Nephron (organoid): ENCODE measurements around the gene EBNA1BP2.
A peak's percentile ranks its signal among the peaks of the same experiment; 100 is the strongest.
"Not testable (repeated sequence)": the region's sequence is repeated elsewhere in the genome, so short reads cannot be mapped to it uniquely, and the experiment has no call there.

ENCODE experiments used
- H3K27ac Mint-ChIP-seq, 3 experiments: 2 replicates each; pipeline ENCODE4 v1.8.0; 2020; ENCODE audit warnings: mixed read lengths in 3 of 3, mild to moderate bottlenecking in 2 of 3, moderate library complexity in 1 of 3
- H3K27me3 Mint-ChIP-seq: 2 replicates; pipeline ENCODE4 v1.8.0; 2021; ENCODE audit warnings: low read depth, mild to moderate bottlenecking, moderate library complexity, mixed read lengths
- H3K36me3 Mint-ChIP-seq: 2 replicates; pipeline ENCODE4 v1.8.0; 2020; ENCODE audit warnings: low read depth, mixed read lengths
- H3K4me1 Mint-ChIP-seq: 2 replicates; pipeline ENCODE4 v1.8.0; 2020; ENCODE audit warnings: mixed read lengths
- H3K4me3 Mint-ChIP-seq, 3 experiments: 2 replicates each; pipeline ENCODE4 v1.8.0; 2020; ENCODE audit warnings: mild to moderate bottlenecking in 3 of 3, mixed read lengths in 3 of 3, moderate library complexity in 2 of 3
- H3K9me3 Mint-ChIP-seq: 2 replicates; pipeline ENCODE4 v1.8.0; 2020; ENCODE audit warnings: mixed read lengths
- TF ChIP-seq, protein P1 (sequence below), 3 experiments: fragments of 200-600 bp; sonication (generic); IDR thresholded peaks; one replicate each; pipeline ENCODE4 v1.5.0; 2021; ENCODE audit warnings: antibody characterized with exemption in 3 of 3; ENCODE audit not compliant: unreplicated experiment in 3 of 3

Gene EBNA1BP2

DNA sequence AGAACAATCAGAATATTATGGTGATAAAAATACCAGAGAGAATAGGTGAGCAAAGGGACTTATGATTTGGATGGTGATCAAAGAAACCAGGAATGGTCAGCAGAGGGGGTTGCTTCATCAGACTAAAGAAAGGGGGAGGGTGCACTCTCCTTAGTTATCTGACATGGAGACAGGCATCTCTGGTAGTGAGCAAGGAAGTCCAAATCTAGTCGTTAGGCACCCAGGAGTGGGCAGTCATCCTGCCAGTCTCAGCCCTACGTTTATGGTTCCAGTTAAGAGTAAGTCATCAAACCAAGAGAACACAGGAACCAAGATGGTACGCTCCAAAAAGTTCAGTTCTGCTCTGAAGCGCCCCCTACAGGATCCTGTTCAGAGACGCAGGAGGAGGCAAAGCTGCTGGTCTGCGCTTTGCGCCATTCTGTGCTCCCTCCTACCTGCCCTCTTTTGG is 28.6 kb downstream of the EBNA1BP2 start:
- H3K4me3 Mint-ChIP-seq = no peak overlapping the region
- peaks cover 9% of the 10 kb centered on the region for H3K4me1 Mint-ChIP-seq
- no peaks in the 10 kb centered on the region for H3K36me3 Mint-ChIP-seq
- TF ChIP-seq, protein P1, sequence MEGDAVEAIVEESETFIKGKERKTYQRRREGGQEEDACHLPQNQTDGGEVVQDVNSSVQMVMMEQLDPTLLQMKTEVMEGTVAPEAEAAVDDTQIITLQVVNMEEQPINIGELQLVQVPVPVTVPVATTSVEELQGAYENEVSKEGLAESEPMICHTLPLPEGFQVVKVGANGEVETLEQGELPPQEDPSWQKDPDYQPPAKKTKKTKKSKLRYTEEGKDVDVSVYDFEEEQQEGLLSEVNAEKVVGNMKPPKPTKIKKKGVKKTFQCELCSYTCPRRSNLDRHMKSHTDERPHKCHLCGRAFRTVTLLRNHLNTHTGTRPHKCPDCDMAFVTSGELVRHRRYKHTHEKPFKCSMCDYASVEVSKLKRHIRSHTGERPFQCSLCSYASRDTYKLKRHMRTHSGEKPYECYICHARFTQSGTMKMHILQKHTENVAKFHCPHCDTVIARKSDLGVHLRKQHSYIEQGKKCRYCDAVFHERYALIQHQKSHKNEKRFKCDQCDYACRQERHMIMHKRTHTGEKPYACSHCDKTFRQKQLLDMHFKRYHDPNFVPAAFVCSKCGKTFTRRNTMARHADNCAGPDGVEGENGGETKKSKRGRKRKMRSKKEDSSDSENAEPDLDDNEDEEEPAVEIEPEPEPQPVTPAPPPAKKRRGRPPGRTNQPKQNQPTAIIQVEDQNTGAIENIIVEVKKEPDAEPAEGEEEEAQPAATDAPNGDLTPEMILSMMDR (IDR thresholded peaks at IDR 0.05; ENCODE audit: unreplicated experiment in 3 of 3) = no peak
- peaks cover 15% of the 10 kb centered on the region for H3K9me3 Mint-ChIP-seq
- H3K27me3 Mint-ChIP-seq = peaks cover 8% of the 10 kb centered on the region
- H3K27ac Mint-ChIP-seq = no peak overlapping the region

DNA sequence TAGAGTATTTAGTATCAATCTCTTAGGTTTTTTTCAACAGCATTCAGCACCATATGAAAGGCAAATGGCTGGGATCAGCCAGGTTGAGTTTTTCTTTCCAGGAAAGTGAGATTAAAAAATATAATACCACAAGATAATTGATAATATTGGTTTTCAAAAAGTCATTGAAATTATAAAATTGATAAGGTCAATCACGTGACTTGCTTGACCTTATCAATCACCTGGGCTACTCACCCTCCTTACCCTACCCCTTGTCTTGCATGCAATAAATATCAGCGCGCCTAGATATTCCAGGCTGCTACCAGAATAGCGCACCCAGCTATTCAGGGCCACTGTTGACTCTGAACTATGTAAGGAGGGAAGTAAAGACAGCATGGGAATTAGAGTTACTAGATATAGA is 31.5 kb downstream of the EBNA1BP2 start:
- TF ChIP-seq, protein P1 (IDR thresholded peaks at IDR 0.05; ENCODE audit: unreplicated experiment in 3 of 3) = no peak
- Mint-ChIP-seq H3K36me3 (peaks cover 5% of the 10 kb centered on the region), H3K9me3 (peaks cover 19% of the 10 kb centered on the region), H3K4me3 (no peak overlapping the region), H3K27me3 (peaks cover 8% of the 10 kb centered on the region), H3K27ac (no peak overlapping the region), H3K4me1 (peaks cover 10% of the 10 kb centered on the region)

DNA sequence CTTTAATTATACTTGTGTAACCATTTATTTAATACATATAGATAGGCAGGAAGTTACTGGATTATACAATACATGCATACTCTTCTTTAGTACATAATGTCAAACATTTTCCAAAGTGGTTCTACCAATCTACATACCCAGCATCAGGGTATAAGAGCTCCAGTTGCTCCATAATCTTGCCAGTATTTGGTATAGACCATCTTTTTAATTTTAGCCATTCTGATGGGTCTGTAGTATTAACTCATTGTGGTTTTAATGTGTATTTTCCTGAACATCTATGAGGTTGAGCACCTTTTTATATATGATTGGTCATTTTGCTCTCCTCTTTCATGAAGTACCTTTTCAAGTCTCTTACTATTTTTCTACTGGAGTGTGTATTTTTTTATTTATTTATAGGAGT is 32.1 kb downstream of the EBNA1BP2 start:
- TF ChIP-seq, protein P1 (IDR thresholded peaks at IDR 0.05; ENCODE audit: unreplicated experiment in 3 of 3) = no peak

DNA sequence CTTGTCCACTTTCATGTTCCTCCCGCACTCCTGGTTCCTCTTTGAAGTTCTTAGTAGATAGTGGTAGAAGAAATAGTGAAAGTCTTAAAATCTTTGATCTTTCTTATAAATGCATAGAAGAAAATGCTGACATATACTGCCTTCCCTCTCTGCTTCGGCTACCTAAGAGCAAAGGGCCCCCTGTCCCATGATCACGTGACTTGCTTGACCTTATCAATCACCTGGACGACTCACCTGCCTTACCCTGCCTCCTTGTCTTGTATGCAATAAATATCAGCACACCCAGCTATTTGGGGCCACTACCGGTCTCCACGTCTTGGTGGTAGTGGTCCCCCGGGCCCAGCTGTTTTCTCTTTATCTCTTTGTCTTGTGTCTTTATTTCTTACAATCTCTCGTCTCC is 32.8 kb downstream of the EBNA1BP2 start:
- not testable (repeated sequence) for H3K27me3 Mint-ChIP-seq, H3K4me3 Mint-ChIP-seq, H3K27ac Mint-ChIP-seq, H3K36me3 Mint-ChIP-seq
- Mint-ChIP-seq H3K4me1 (peaks cover 10% of the 10 kb centered on the region), H3K9me3 (peaks cover 20% of the 10 kb centered on the region)

More for the DNA sequence above, 32.1 kb downstream of the EBNA1BP2 start:
- peaks cover 8% of the 10 kb centered on the region for H3K27me3 Mint-ChIP-seq
- H3K4me1 Mint-ChIP-seq = peaks cover 10% of the 10 kb centered on the region
- H3K27ac Mint-ChIP-seq = no peak overlapping the region
- H3K4me3 Mint-ChIP-seq = no peak overlapping the region
- peaks cover 5% of the 10 kb centered on the region for H3K36me3 Mint-ChIP-seq
- peaks cover 19% of the 10 kb centered on the region for H3K9me3 Mint-ChIP-seq

DNA sequence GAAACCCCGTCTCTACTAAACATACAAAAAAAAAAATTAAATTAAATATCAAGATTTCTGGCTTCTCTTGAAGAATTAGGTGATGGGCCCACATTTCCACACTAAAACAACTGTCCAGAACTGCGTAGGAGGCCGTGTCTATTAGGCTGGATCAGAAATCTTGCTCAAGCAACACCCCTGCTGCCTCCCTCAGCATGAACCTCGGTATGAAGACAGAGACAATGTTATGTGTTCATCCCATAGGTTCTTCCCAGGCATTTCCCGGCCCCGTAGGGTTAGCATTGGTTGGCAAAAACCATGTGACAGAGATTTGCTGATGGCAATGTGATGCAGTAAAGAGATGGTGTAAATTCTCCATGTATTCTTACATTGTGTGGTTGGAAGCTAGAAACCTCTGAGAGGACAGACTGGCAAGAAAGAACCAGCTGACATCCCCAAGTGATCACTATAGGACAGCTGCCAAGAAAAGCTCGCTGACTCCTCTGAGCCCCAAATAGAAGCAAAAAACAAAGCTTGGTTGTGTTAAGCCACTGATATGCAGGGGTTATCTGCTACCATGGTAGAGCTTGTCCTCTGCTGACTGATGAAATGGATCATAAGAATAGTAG is 34.5 kb downstream of the EBNA1BP2 start:
- TF ChIP-seq, protein P1 (IDR thresholded peaks at IDR 0.05; ENCODE audit: unreplicated experiment in 3 of 3) = no peak
- Mint-ChIP-seq H3K4me3 (no peak overlapping the region), H3K36me3 (peaks cover 5% of the 10 kb centered on the region), H3K27ac (peak overlapping the region in 1 of 3 experiments; percentile 39), H3K27me3 (no peaks in the 10 kb centered on the region), H3K4me1 (peaks cover 10% of the 10 kb centered on the region), H3K9me3 (peaks cover 29% of the 10 kb centered on the region)

DNA sequence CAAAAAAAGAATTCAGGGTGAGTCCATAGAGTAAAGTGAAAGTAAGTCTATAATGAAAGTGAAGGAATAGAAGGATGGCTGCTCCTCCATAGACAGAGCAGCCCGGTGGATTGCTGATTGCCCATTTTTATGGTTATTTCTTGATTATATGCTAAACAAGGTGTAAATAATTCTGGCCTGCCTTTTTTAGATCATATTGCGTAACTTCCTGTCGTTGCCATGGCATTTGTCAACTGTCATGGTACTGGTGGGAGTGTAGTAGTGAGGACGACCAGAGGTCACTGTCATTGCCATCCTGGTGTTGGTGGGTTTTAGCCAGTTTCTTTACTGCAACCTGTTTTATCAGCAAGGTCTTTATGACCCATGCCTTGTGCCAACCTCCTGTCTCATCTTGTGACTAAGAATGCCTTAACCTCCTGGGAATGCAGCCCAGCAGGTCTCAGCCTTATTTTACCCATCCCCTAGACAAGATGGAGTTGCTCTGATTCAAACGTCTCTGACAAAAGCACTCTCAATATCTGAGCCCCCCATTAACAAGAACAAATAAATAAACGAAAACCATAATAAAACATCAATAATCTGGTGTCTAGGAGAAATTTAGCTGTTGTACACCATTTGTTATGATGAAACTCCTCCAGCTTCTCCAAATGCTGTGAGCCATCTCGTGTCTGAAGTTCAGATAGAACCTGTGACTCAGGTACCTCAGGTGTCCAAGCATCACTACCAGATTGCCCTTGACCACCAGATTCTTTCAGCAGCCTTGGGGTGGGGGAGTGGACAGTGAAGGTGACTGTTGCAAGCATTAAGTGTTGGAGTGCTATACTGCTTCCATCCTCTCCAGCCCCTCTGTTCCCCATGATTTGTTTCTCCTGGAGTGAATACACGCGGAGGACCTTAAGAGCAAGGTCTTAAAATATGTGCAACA is 36.0 kb downstream of the EBNA1BP2 start:
- TF ChIP-seq, protein P1 (IDR thresholded peaks at IDR 0.05; ENCODE audit: unreplicated experiment in 3 of 3) = no peak
- peaks cover 3% of the 10 kb centered on the region for H3K27me3 Mint-ChIP-seq
- H3K9me3 Mint-ChIP-seq = peaks cover 30% of the 10 kb centered on the region
- peaks cover 9% of the 10 kb centered on the region for H3K36me3 Mint-ChIP-seq
- H3K4me1 Mint-ChIP-seq = peaks cover 10% of the 10 kb centered on the region
- H3K27ac Mint-ChIP-seq = no peak overlapping the region
- no peak overlapping the region for H3K4me3 Mint-ChIP-seq
